OCI-LY7 (cell line): ENCODE measurements around the gene BLM.

ENCODE experiments used
- EZH2phosphoT487 ChIP-seq: fragments of 200-600 bp; sonication (generic); IDR thresholded peaks from 2 replicates; pipeline ENCODE4 v1.6.1; 2018; ENCODE audit warnings: low read depth, borderline replicate concordance, mild to moderate bottlenecking, mixed run types, antibody characterized with exemption, low read length, moderate library complexity, mixed read lengths
- TF ChIP-seq, protein P1 (sequence below): fragments of 200-600 bp; sonication (generic); conservative IDR thresholded peaks from 2 replicates; pipeline ENCODE4 v1.5.1; 2014; ENCODE audit warnings: mild to moderate bottlenecking, antibody characterized with exemption, low read length, moderate library complexity, mixed read lengths

DNA sequence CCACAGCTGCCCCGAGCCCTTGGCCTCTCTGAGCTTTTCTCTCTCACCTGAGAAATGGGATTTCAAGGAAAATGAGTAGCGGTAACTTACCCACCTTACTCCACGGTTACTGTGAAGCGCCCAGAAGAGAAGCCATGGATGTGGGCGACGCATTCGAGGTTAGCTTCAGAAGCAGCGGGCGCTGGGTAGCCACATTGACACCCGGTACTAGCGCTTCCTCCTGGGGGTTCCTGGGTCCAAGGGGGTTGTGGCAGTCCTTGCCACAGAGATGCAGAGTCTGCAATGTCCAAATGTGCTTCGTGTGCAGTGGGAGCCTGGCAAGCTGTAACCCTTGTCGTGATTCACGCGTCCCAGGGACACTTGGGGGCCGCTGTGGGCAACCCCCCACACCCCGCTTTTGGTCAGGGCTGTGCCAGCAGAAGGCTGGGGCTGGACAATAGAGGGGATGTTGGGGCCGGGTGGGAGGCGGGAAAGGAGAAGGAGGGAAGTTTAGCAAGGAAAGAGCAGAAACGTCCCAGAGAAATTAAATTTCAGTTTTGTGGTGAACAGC, 109.8 kb downstream of the BLM start:
- TF ChIP-seq, protein P1, sequence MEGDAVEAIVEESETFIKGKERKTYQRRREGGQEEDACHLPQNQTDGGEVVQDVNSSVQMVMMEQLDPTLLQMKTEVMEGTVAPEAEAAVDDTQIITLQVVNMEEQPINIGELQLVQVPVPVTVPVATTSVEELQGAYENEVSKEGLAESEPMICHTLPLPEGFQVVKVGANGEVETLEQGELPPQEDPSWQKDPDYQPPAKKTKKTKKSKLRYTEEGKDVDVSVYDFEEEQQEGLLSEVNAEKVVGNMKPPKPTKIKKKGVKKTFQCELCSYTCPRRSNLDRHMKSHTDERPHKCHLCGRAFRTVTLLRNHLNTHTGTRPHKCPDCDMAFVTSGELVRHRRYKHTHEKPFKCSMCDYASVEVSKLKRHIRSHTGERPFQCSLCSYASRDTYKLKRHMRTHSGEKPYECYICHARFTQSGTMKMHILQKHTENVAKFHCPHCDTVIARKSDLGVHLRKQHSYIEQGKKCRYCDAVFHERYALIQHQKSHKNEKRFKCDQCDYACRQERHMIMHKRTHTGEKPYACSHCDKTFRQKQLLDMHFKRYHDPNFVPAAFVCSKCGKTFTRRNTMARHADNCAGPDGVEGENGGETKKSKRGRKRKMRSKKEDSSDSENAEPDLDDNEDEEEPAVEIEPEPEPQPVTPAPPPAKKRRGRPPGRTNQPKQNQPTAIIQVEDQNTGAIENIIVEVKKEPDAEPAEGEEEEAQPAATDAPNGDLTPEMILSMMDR, result no peak
- no peak for TF ChIP-seq EZH2phosphoT487
